Astrocyte of the cerebellum (primary cell): Measurements from ENCODE around the gene RHBDL1.

Experiments
- DNase-seq: peaks from one replicate; pipeline ENCODE4 v3.0.0-alpha.2; 2011; ENCODE audit warnings: low read depth
- H3K4me3 ChIP-seq: 2 replicates; pipeline ENCODE4 v1.5.1; 2011; ENCODE audit warnings: mild to moderate bottlenecking, low read depth, low read length, moderate library complexity
- CTCF ChIP-seq: IDR thresholded peaks from 2 replicates; pipeline ENCODE4 v1.5.1; 2012; ENCODE audit warnings: low read length, low read depth, moderate library complexity, mild to moderate bottlenecking; ENCODE audit errors: missing control alignments
- in situ Hi-C: cut with HindIII; loops from 2 replicates; pipeline ENCODE4 v1.10.0; 2017; ENCODE audit warnings: low sequenced_read_pairs

RHBDL1 gene

GRCh38 chr16:707062-707538 lies 31.6 kb downstream of the RHBDL1 start:
- in situ Hi-C loops, result no loop called here
- no peak for TF ChIP-seq CTCF
- H3K4me3 ChIP-seq, result no peak overlapping the region
- DNase-seq, result no peak

- in situ Hi-C loops, result no loop called here
- DNase-seq, result no peak
- TF ChIP-seq CTCF, result no peak
- no peak overlapping the region for H3K4me3 ChIP-seq
These were observed 32.5 kb downstream of the RHBDL1 start for GRCh38 chr16:708019-708418.

- in situ Hi-C loops, result no loop called here
- no peak overlapping the region for H3K4me3 ChIP-seq
These were observed 33.5 kb downstream of the RHBDL1 start for GRCh38 chr16:708959-709358.

GRCh38 chr16:709566-710499 lies 34.4 kb downstream of the RHBDL1 start:
- TF ChIP-seq CTCF, result no peak
- DNase-seq, result no peak
- H3K4me3 ChIP-seq, result no peak overlapping the region
- in situ Hi-C loops, result loop anchor here (10.0 kb wide), 1 partner anchor 265 kb away; the partner anchor contains the start of gene LMF1

More at GRCh38 chr16:708959-709358, 33.5 kb downstream of the RHBDL1 start:
- TF ChIP-seq CTCF, result no peak
- no peak for DNase-seq

DNA sequence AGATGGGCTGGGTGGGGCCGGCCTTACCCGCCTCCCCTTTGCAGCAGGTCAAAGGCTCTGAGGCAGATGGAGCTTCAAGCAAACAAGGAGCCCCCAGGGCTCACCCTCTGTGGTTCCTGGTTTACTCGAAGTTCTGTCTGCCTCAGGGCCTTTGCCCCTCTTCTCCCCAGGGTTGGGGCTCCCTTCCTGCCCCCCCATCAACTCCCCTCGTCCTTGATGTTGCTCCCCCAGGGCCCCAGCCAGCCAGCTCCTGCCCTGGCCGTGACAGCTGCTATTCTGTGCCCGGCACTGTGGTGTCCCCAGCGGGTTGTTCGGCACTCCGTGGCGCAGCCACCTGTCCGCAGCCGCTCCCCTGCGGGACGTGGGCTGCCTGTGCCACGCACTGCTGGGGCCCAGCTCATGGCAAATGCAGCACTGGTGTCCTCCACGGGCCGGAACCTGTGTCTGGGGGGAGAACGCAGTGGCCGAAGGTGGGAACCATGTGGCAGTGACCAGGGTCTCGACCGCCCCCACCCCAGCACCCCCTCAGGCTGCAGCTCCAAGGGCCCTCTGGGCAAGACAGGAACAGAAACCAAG lies 35.1 kb downstream of the RHBDL1 start:
- DNase-seq, result no peak
- no peak for TF ChIP-seq CTCF
- no peak overlapping the region for H3K4me3 ChIP-seq
- in situ Hi-C loops, result loop anchor here (10.0 kb wide), 1 partner anchor 264 kb away; the partner anchor contains the start of gene LMF1

DNA sequence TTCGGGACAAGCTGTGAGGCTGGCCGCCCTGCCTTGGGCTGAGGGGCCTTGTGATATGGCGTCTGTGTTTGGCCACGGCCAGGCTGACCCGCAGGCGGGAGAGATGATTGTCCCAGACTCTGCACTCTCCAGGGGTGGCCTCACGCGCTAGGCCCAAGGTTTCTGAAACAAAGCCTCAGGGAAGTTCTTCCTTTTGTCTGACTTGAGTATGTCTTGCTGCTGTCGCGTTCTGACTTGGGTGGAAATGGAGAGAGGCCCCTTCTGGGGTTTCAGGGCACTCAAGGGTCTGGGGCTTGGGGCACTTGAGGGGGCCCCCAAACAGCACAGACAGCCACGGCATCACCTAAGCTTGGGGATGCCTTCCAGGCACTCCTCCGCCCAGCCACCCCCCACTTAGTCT lies 35.6 kb downstream of the RHBDL1 start:
- DNase-seq, result no peak
- in situ Hi-C loops, result loop anchor here (10.0 kb wide), 1 partner anchor 264 kb away; the partner anchor contains the start of gene LMF1
- H3K4me3 ChIP-seq, result no peak overlapping the region
- TF ChIP-seq CTCF, result no peak
